ENCODE data around the gene DIP2B. TPM values are rescaled to one million over a fixed set of nuclear protein-coding genes. Genes with fewer than 3 reads are reported as not detected.
A peak's percentile ranks its signal among the peaks of the same experiment; 100 is the strongest.

Gene DIP2B
- total and polyA plus RNA-seq, 2 experiments from 2014 or later = 5.6 to 17.9 TPM

- TF ChIP-seq EZH2 (IDR thresholded peaks at IDR 0.05; ENCODE audit: insufficient read depth, poor library complexity, severe bottlenecking) = no peak
- TF ChIP-seq EZH2phosphoT487 (IDR thresholded peaks at IDR 0.05; ENCODE audit: insufficient read depth, low read depth) = no peak
- no peak overlapping the region for H3K27ac ChIP-seq
- no peaks in the 10 kb centered on the region for H3K27me3 ChIP-seq (replicated peaks; ENCODE audit: insufficient read depth)
- H3K9ac ChIP-seq = no peak overlapping the region
- in situ Hi-C loops (cut with MboI) = no loop called here
- H3K9me3 ChIP-seq (ENCODE audit: low read depth) = no peaks in the 10 kb centered on the region
- peaks cover 8% of the 10 kb centered on the region; the same call in 1 of the 2 replicates for H3F3A ChIP-seq (ENCODE audit: insufficient read depth)
- H3K36me3 ChIP-seq (ENCODE audit: low read depth) = peaks cover 20% of the 10 kb centered on the region; the same call in 1 of the 2 replicates
- no peak for DNase-seq
- no peaks in the 10 kb centered on the region for H3K9me2 ChIP-seq (ENCODE audit: insufficient read depth)
- H4K20me1 ChIP-seq (ENCODE audit: insufficient read depth) = no peaks in the 10 kb centered on the region
- no peaks in the 10 kb centered on the region for H3K79me2 ChIP-seq (ENCODE audit: insufficient read depth)
- H2AFZ ChIP-seq = no peak overlapping the region
- H3K4me1 ChIP-seq (ENCODE audit: insufficient read depth) = no peaks in the 10 kb centered on the region
- H3K4me2 ChIP-seq (ENCODE audit: unreplicated experiment) = no peak overlapping the region
- WGBS, 2 experiments (ENCODE audit: low coverage in 1 of 2, low lambda C conversion rate in 2 of 2, missing lambda C conversion rate in 2 of 2) = 94 to 97% methylated on average over 1 of the region's 1 CpG
- H3K4me3 ChIP-seq = no peak overlapping the region
These were observed 243.0 kb downstream of the DIP2B start for GRCh38 chr12:50747817-50748216.

GRCh38 chr12:50749459-50749882 lies 244.7 kb downstream of the DIP2B start:
- Histone ChIP-seq H3K9me3 (ENCODE audit: low read depth) (no peaks in the 10 kb centered on the region), H3K79me2 (ENCODE audit: insufficient read depth) (no peaks in the 10 kb centered on the region), H4K20me1 (ENCODE audit: insufficient read depth) (no peaks in the 10 kb centered on the region), H3K4me1 (ENCODE audit: insufficient read depth) (no peaks in the 10 kb centered on the region), H3K4me2 (ENCODE audit: unreplicated experiment) (no peak overlapping the region), H3K27me3 (replicated peaks; ENCODE audit: insufficient read depth) (no peaks in the 10 kb centered on the region), H2AFZ (no peak overlapping the region), H3K27ac (no peak overlapping the region), H3K9ac (no peak overlapping the region), H3K4me3 (no peak overlapping the region), H3K9me2 (ENCODE audit: insufficient read depth) (no peaks in the 10 kb centered on the region), H3F3A (ENCODE audit: insufficient read depth) (peaks cover 8% of the 10 kb centered on the region; the same call in 1 of the 2 replicates), H3K36me3 (ENCODE audit: low read depth) (peaks cover 17% of the 10 kb centered on the region; the same call in 1 of the 2 replicates)
- WGBS, 2 experiments (ENCODE audit: low coverage in 1 of 2, low lambda C conversion rate in 2 of 2, missing lambda C conversion rate in 2 of 2) = 94 to 98% methylated on average over 2 of the region's 2 CpGs
- DNase-seq = no peak
- in situ Hi-C loops (cut with MboI) = no loop called here
- TF ChIP-seq EZH2 (IDR thresholded peaks at IDR 0.05; ENCODE audit: insufficient read depth, poor library complexity, severe bottlenecking) (no peak), EZH2phosphoT487 (IDR thresholded peaks at IDR 0.05; ENCODE audit: insufficient read depth, low read depth) (no peak)

GRCh38 chr12:50750366-50750765 lies 245.6 kb downstream of the DIP2B start:
- Histone ChIP-seq H3K4me1 (ENCODE audit: insufficient read depth) (no peaks in the 10 kb centered on the region), H3K9me3 (ENCODE audit: low read depth) (no peaks in the 10 kb centered on the region), H3K4me3 (no peak overlapping the region), H3F3A (ENCODE audit: insufficient read depth) (peaks cover 8% of the 10 kb centered on the region; the same call in 1 of the 2 replicates), H3K9ac (no peak overlapping the region), H2AFZ (no peak overlapping the region), H3K27ac (no peak overlapping the region), H3K4me2 (ENCODE audit: unreplicated experiment) (no peak overlapping the region), H4K20me1 (ENCODE audit: insufficient read depth) (no peaks in the 10 kb centered on the region), H3K36me3 (ENCODE audit: low read depth) (peaks cover 9% of the 10 kb centered on the region; the same call in 1 of the 2 replicates), H3K79me2 (ENCODE audit: insufficient read depth) (no peaks in the 10 kb centered on the region), H3K27me3 (replicated peaks; ENCODE audit: insufficient read depth) (no peaks in the 10 kb centered on the region), H3K9me2 (ENCODE audit: insufficient read depth) (no peaks in the 10 kb centered on the region)
- no peak for TF ChIP-seq EZH2 (IDR thresholded peaks at IDR 0.05; ENCODE audit: insufficient read depth, poor library complexity, severe bottlenecking)
- TF ChIP-seq EZH2phosphoT487 (IDR thresholded peaks at IDR 0.05; ENCODE audit: insufficient read depth, low read depth) = no peak
- no peak for DNase-seq
- 81 to 85% methylated on average over 4 of the region's 4 CpGs for WGBS, 2 experiments (ENCODE audit: low coverage in 1 of 2, low lambda C conversion rate in 2 of 2, missing lambda C conversion rate in 2 of 2)
- in situ Hi-C loops (cut with MboI) = no loop called here

GRCh38 chr12:50751948-50752721 lies 247.3 kb downstream of the DIP2B start:
- peak; percentile 41 for DNase-seq
- Histone ChIP-seq H2AFZ (no peak overlapping the region), H4K20me1 (ENCODE audit: insufficient read depth) (no peaks in the 10 kb centered on the region), H3K4me3 (no peak overlapping the region), H3K36me3 (ENCODE audit: low read depth) (0 out of 2 replicates have a peak, but pooled peaks cover 2% of the 10 kb centered on the region), H3K4me1 (ENCODE audit: insufficient read depth) (no peaks in the 10 kb centered on the region), H3F3A (ENCODE audit: insufficient read depth) (peaks cover 8% of the 10 kb centered on the region; the same call in 1 of the 2 replicates), H3K9me2 (ENCODE audit: insufficient read depth) (no peaks in the 10 kb centered on the region), H3K27me3 (replicated peaks; ENCODE audit: insufficient read depth) (no peaks in the 10 kb centered on the region), H3K9ac (no peak overlapping the region), H3K9me3 (ENCODE audit: low read depth) (no peaks in the 10 kb centered on the region), H3K4me2 (ENCODE audit: unreplicated experiment) (no peak overlapping the region), H3K27ac (no peak overlapping the region), H3K79me2 (ENCODE audit: insufficient read depth) (no peaks in the 10 kb centered on the region)
- TF ChIP-seq EZH2 (IDR thresholded peaks at IDR 0.05; ENCODE audit: insufficient read depth, poor library complexity, severe bottlenecking) = no peak
- TF ChIP-seq EZH2phosphoT487 (IDR thresholded peaks at IDR 0.05; ENCODE audit: insufficient read depth, low read depth) = no peak
- in situ Hi-C loops (cut with MboI) = no loop called here
- 80 to 83% methylated on average over 6 of the region's 6 CpGs for WGBS, 2 experiments (ENCODE audit: low coverage in 1 of 2, low lambda C conversion rate in 2 of 2, missing lambda C conversion rate in 2 of 2)

Data from GM23248 (cell line).